Ovary (tissue), 9 donors: ENCODE measurements around the gene GABRB2. TPM values are rescaled to one million over a fixed set of nuclear protein-coding genes. Genes with fewer than 3 reads are reported as not detected.
"Not testable (repeated sequence)": the region's sequence is repeated elsewhere in the genome, so short reads cannot be mapped to it uniquely, and the experiment has no call there.

Experiments
- DNase-seq, 5 donors: peaks; one replicate each; pipeline ENCODE4 v3.0.0-alpha.2; 2019 to 2020
- H3K27ac ChIP-seq, 2 donors: fragments of 200-600 bp; one replicate each; pipeline versions ENCODE4 v1.5.1 to v1.8.0; 2019 to 2022
- H3K27me3 ChIP-seq: fragments of 200-600 bp; one replicate; pipeline ENCODE4 v1.8.0; 2022
- H3K36me3 ChIP-seq: fragments of 200-600 bp; sonication (generic); one replicate; pipeline ENCODE4 v1.5.1; 2019
- H3K4me1 ChIP-seq: one replicate; pipeline ENCODE4 v1.8.1; 2013; ENCODE audit warnings: mild to moderate bottlenecking, moderate library complexity; ENCODE audit not compliant: insufficient read depth
- H3K4me3 ChIP-seq: fragments of 200-600 bp; sonication (generic); one replicate; pipeline ENCODE4 v1.5.1; 2017
- H3K9me3 ChIP-seq, 2 donors: fragments of 200-600 bp in 1 of 2; sonication (generic) in 1 of 2; one replicate each; pipeline versions ENCODE4 v1.5.1 to v1.8.1; 2013 to 2019; ENCODE audit warnings: mild to moderate bottlenecking in 1 of 2, moderate library complexity in 1 of 2
- EP300 ChIP-seq: sonication (generic); formaldehyde crosslinking; IDR thresholded peaks from one replicate; pipeline ENCODE4 v1.6.1; 2017; ENCODE audit warnings: antibody characterized with exemption
- POLR2A ChIP-seq: fragments of 450-650 bp; IDR thresholded peaks from one replicate; pipeline ENCODE4 v1.6.1; 2017; ENCODE audit warnings: antibody characterized with exemption, mild to moderate bottlenecking, moderate library complexity
- WGBS, 3 donors: extraction: QIAGEN DNeasy Blood & Tissue Kit in 1 of 3; methylation state at CpG; one replicate each; pipeline versions ENCODE4 v1.1.5 to v1.1.7; 2013 to 2017; 5-methylcytosine and 5-hydroxymethylcytosine counted together
- intact Hi-C, 4 donors: fragments of 100-400 bp; cut with DNase I; formaldehyde crosslinking; loops; one replicate each; pipeline versions ENCODE4 v1.11.0 to v1.15.1; 2022 to 2023
- polyA plus RNA-seq, 2 donors: library from polyadenylated mRNA; stranded (reverse); fragments of 200-250 nt in 1 of 2; fragments of 350-450 nt in 1 of 2; fragmentation: Illumina TruSeq in 1 of 2; extraction: RNeasy Lipid Tissue Mini Kit (QIAGEN cat#74804) in 1 of 2; gene quantifications; one replicate each; pipeline ENCODE4 v1.2.3, GENCODE V29; 2013 to 2014
- total RNA-seq, 7 donors: library from RNA; depleted of rRNA in 2 of 7; stranded (reverse); fragments of >200 nt in 2 of 7; fragmentation: NEBNext Ultra II Directional in 3 of 7; extraction: Animal tissue kit (Norgen Biotek cat#: 25700) in 3 of 7; gene quantifications; one replicate each; pipeline versions ENCODE4 v1.1.0 to v1.2.4, GENCODE V29; 2016 to 2023
- TF ChIP-seq, protein P1 (sequence below), 3 donors: fragments of 450-650 bp in 2 of 3; fragments of 200-600 bp in 1 of 3; IDR thresholded peaks; one replicate each; pipeline versions ENCODE4 v1.5.1 to v1.8.0; 2016 to 2022; ENCODE audit warnings: antibody characterized with exemption in 3 of 3, mild to moderate bottlenecking in 1 of 3
- donor health status: DM: no; HTN: no; CAD: no; lungs with moderate emphysema.
- donor health status: DM: no; HTN: no; CAD: no.
- donor health status: Bipolar disorder and iron deficiency.
- donor health status: DM: yes; HTN: yes; CAD: no.
- donor health status: DM: no; HTN: no; CAD: no.
- donor health status: DM: yes; HTN: yes; CAD: no.

GABRB2 gene
- total and polyA plus RNA-seq, 9 donors: under 0.01 to 3.1 (median 0.26) TPM; not detected in 1

DNA sequence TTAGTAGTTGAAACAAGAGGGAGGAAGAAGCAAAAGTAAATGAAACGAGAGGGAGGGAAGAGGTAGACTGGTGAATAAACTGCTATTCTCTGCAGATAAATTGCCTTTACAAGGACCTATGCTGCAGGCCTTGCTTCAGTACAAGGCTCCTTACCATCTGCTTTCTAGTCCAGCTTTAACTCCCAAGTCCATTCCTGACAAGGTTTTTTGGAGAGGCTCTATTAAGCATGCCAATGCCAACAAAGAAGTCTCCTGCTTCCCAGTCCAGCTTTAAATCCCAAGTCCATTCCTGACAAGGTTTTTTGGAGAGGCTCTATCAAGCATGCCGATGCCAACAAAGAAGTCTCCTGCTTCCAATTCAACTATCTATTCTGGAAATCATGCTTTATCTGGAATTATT is 244.9 kb downstream of the GABRB2 start:
- Histone ChIP-seq H3K4me3 (no peak overlapping the region), H3K4me1 (no peaks in the 10 kb centered on the region), H3K27ac (no peak overlapping the region), H3K36me3 (no peaks in the 10 kb centered on the region), H3K9me3 (no peaks in the 10 kb centered on the region), H3K27me3 (no peaks in the 10 kb centered on the region)
- DNase-seq: no peak
- TF ChIP-seq EP300 (no peak), POLR2A (no peak)
- intact Hi-C loops: no loop called here
- WGBS, 3 donors: 64 to 71% (median 71%) methylated on average over 2 of the region's 2 CpGs

- no peak for DNase-seq
- H3K27ac ChIP-seq: no peak overlapping the region
- TF ChIP-seq POLR2A (no peak), EP300 (no peak)
- TF ChIP-seq, protein P1, sequence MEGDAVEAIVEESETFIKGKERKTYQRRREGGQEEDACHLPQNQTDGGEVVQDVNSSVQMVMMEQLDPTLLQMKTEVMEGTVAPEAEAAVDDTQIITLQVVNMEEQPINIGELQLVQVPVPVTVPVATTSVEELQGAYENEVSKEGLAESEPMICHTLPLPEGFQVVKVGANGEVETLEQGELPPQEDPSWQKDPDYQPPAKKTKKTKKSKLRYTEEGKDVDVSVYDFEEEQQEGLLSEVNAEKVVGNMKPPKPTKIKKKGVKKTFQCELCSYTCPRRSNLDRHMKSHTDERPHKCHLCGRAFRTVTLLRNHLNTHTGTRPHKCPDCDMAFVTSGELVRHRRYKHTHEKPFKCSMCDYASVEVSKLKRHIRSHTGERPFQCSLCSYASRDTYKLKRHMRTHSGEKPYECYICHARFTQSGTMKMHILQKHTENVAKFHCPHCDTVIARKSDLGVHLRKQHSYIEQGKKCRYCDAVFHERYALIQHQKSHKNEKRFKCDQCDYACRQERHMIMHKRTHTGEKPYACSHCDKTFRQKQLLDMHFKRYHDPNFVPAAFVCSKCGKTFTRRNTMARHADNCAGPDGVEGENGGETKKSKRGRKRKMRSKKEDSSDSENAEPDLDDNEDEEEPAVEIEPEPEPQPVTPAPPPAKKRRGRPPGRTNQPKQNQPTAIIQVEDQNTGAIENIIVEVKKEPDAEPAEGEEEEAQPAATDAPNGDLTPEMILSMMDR (IDR thresholded peaks at IDR 0.05): no peak
- no peaks in the 10 kb centered on the region for H3K36me3 ChIP-seq
- H3K4me1 ChIP-seq: no peaks in the 10 kb centered on the region
- H3K9me3 ChIP-seq: no peaks in the 10 kb centered on the region
- H3K4me3 ChIP-seq: no peak overlapping the region
- 87 to 93% (median 88%) methylated on average over 3 of the region's 3 CpGs for WGBS, 3 donors
- intact Hi-C loops: no loop called here
- H3K27me3 ChIP-seq: no peaks in the 10 kb centered on the region
These were observed 247.5 kb downstream of the GABRB2 start for GRCh38 chr5:161299053-161299452.

- H3K27ac ChIP-seq, H3K4me1 ChIP-seq, H3K9me3 ChIP-seq, H3K36me3 ChIP-seq, DNase-seq, intact Hi-C loops, H3K27me3 ChIP-seq, H3K4me3 ChIP-seq: not testable (repeated sequence)
- 55 to 76% (median 73%) methylated on average over 2 of the region's 2 CpGs for WGBS, 3 donors
These were observed 249.1 kb downstream of the GABRB2 start for GRCh38 chr5:161297388-161297787.

DNA sequence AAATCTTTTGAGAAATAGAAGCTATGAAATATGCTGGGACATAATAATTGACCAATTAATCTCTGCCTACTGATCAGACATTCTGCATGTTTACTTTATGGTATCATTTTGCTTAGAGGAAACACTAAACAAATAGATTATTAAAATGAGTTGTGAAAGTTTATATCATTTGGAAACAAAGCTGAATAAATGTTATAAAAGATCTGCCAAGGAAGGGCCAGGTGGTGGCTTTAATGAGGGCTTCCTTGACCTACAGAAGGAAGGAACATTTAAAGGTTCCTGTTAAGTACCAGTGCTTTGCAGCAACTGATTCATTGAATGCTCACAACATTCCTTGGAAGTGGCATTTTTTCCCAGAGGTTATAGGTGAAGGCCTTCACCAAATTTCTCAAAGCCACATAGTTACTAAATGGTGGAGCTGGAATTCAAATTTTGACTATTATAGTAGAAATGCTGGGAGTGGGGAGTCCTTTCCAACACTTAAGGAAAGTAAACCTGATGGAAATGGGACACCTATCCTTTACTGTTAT is 250.7 kb downstream of the GABRB2 start:
- Histone ChIP-seq H3K4me1 (no peaks in the 10 kb centered on the region), H3K27ac (no peak overlapping the region), H3K4me3 (no peak overlapping the region), H3K27me3 (no peaks in the 10 kb centered on the region), H3K9me3 (no peaks in the 10 kb centered on the region), H3K36me3 (no peaks in the 10 kb centered on the region)
- TF ChIP-seq POLR2A (no peak), EP300 (no peak)
- TF ChIP-seq, protein P1 (IDR thresholded peaks at IDR 0.05): no peak
- intact Hi-C loops: no loop called here
- DNase-seq: no peak

- TF ChIP-seq POLR2A: no peak
- no peak for TF ChIP-seq EP300
- TF ChIP-seq, protein P1 (IDR thresholded peaks at IDR 0.05): no peak
- Histone ChIP-seq H3K36me3 (no peaks in the 10 kb centered on the region), H3K4me3 (no peak overlapping the region), H3K4me1 (no peaks in the 10 kb centered on the region), H3K27ac (no peak overlapping the region), H3K9me3 (no peaks in the 10 kb centered on the region), H3K27me3 (no peaks in the 10 kb centered on the region)
- WGBS, 3 donors: 73 to 89% (median 89%) methylated on average over 3 of the region's 3 CpGs
- intact Hi-C loops: no loop called here
- no peak for DNase-seq
These were observed 258.5 kb downstream of the GABRB2 start for GRCh38 chr5:161288071-161288470.
